Liver (tissue), 3 donors: Measurements from ENCODE around the gene TP73.

Source experiments
- ATF3 ChIP-seq: IDR thresholded peaks from 2 replicates; pipeline ENCODE4 v1.6.1; 2016; ENCODE audit warnings: antibody characterized with exemption
- CTCF ChIP-seq: fragments of 150-350 bp; IDR thresholded peaks from 2 replicates; pipeline ENCODE4 v1.5.1; 2017; ENCODE audit warnings: improper control_type of control experiment, low read depth, low read length; ENCODE audit not compliant: missing input control
- FOXA1 ChIP-seq: IDR thresholded peaks from 2 replicates; pipeline ENCODE4 v1.6.1; 2016; ENCODE audit warnings: antibody characterized with exemption
- GABPA ChIP-seq, 2 donors: IDR thresholded peaks in 1 of 2; conservative IDR thresholded peaks in 1 of 2; 2 replicates each; pipeline ENCODE4 v1.6.1; 2016; ENCODE audit warnings: antibody characterized with exemption in 2 of 2, mild to moderate bottlenecking in 1 of 2, moderate library complexity in 1 of 2
- HNF4A ChIP-seq, 2 donors: conservative IDR thresholded peaks; 2 replicates each; pipeline ENCODE4 v1.6.1; 2016; ENCODE audit warnings: antibody characterized with exemption in 2 of 2, mild to moderate bottlenecking in 2 of 2
- JUND ChIP-seq, 2 donors: IDR thresholded peaks; 2 replicates each; pipeline ENCODE4 v1.6.1; 2016; ENCODE audit warnings: antibody characterized with exemption in 2 of 2
- MAX ChIP-seq: IDR thresholded peaks from 2 replicates; pipeline ENCODE4 v1.6.1; 2016; ENCODE audit warnings: antibody characterized with exemption
- RAD21 ChIP-seq, 2 donors: IDR thresholded peaks; 2 replicates each; pipeline ENCODE4 v1.6.1; 2016; ENCODE audit warnings: antibody characterized with exemption in 2 of 2, mild to moderate bottlenecking in 2 of 2
- REST ChIP-seq: IDR thresholded peaks from 2 replicates; pipeline ENCODE4 v1.6.1; 2016; ENCODE audit warnings: antibody characterized with exemption, mild to moderate bottlenecking
- RXRA ChIP-seq, 2 donors: IDR thresholded peaks; 2 replicates each; pipeline ENCODE4 v1.6.1; 2017 to 2018; ENCODE audit warnings: antibody characterized with exemption in 2 of 2, mild to moderate bottlenecking in 1 of 2
- SP1 ChIP-seq: IDR thresholded peaks from 2 replicates; pipeline ENCODE4 v1.6.1; 2018; ENCODE audit warnings: antibody characterized with exemption, mild to moderate bottlenecking
- TAF1 ChIP-seq: conservative IDR thresholded peaks from 2 replicates; pipeline ENCODE4 v1.6.1; 2016; ENCODE audit warnings: antibody characterized with exemption, mild to moderate bottlenecking
- YY1 ChIP-seq: IDR thresholded peaks from 2 replicates; pipeline ENCODE4 v1.6.1; 2016; ENCODE audit warnings: antibody characterized with exemption, mild to moderate bottlenecking
- ZBTB33 ChIP-seq: IDR thresholded peaks from 2 replicates; pipeline ENCODE4 v1.6.1; 2016; ENCODE audit warnings: antibody characterized with exemption
- donor health status: healthy.
- donor health status: healthy.

- no peak for TF ChIP-seq TAF1
- no peak for TF ChIP-seq CTCF
- TF ChIP-seq ZBTB33, result no peak
- no peak for TF ChIP-seq ATF3
- TF ChIP-seq MAX, result no peak
- no peak for TF ChIP-seq REST
- TF ChIP-seq HNF4A (conservative IDR thresholded peaks at IDR 0.05), result no peak
- no peak for TF ChIP-seq JUND (IDR thresholded peaks at IDR 0.05)
- no peak for TF ChIP-seq FOXA1
- TF ChIP-seq RXRA (IDR thresholded peaks at IDR 0.05), result no peak
- no peak for TF ChIP-seq YY1
- no peak for TF ChIP-seq RAD21 (IDR thresholded peaks at IDR 0.05)
- TF ChIP-seq GABPA (IDR thresholded peaks at IDR 0.05 in 1 of 2, conservative IDR thresholded peaks at IDR 0.05 in 1 of 2), result no peak
- TF ChIP-seq SP1, result no peak
Observed at GRCh38 chr1:3689138-3689750, 36.9 kb downstream of the TP73 start.
